ENCODE data around the gene RMND5B. TPM values are rescaled to one million over a fixed set of nuclear protein-coding genes. Genes with fewer than 3 reads are reported as not detected.

Gene RMND5B
- total and polyA plus RNA-seq, 4 donors: 24.4 to 46.1 (median 36.1) TPM

- no peak overlapping the region for H3K9ac ChIP-seq (ENCODE audit: insufficient read depth in 1 of 2, low read length in 2 of 2)
- H3K27ac ChIP-seq (ENCODE audit: low read depth in 1 of 2, low read length in 1 of 2): no peak overlapping the region
- no peaks in the 10 kb centered on the region for H3K36me3 ChIP-seq (ENCODE audit: control insufficient read depth in 4 of 4, insufficient read depth in 4 of 4, low read length in 4 of 4)
- peaks cover 0 to 2% (median 0%) of the 10 kb centered on the region in 4 donors for H3K9me3 ChIP-seq (ENCODE audit: control insufficient read depth in 4 of 4, insufficient read depth in 3 of 4, low read length in 3 of 4)
- H3K4me1 ChIP-seq (ENCODE audit: control insufficient read depth in 5 of 5, insufficient read depth in 5 of 5, low read length in 5 of 5): peaks cover 0 to 6% (median 0%) of the 10 kb centered on the region in 5 donors
- peaks cover 0 to 20% (median 6%) of the 10 kb centered on the region in 3 donors for H3K27me3 ChIP-seq (ENCODE audit: control insufficient read depth in 3 of 3, insufficient read depth in 3 of 3, low read length in 2 of 3)
- DNase-seq (peak; percentile 75 to 84 (median 76)), ATAC-seq (ENCODE audit: insufficient read depth, low FRiP score) (peak; percentile 98)
- H3K4me3 ChIP-seq: no peak overlapping the region
- TF ChIP-seq CTCF (IDR thresholded peaks at IDR 0.05; ENCODE audit: control extremely low read depth, extremely low read depth): peak; percentile 99
- 12% methylated on average over 33 of the region's 33 CpGs for WGBS, 2 donors
Observed at GRCh38 chr5:178163772-178164735, 33.2 kb downstream of the RMND5B start.

- no peak for TF ChIP-seq CTCF (IDR thresholded peaks at IDR 0.05; ENCODE audit: control extremely low read depth, extremely low read depth)
- H3K27ac ChIP-seq (ENCODE audit: low read depth in 1 of 2, low read length in 1 of 2): no peak overlapping the region
- no peak overlapping the region for H3K9ac ChIP-seq (ENCODE audit: insufficient read depth in 1 of 2, low read length in 2 of 2)
- ATAC-seq (ENCODE audit: insufficient read depth, low FRiP score): no peak
- DNase-seq: no peak
- peaks cover 0 to 2% (median 0%) of the 10 kb centered on the region in 4 donors for H3K9me3 ChIP-seq (ENCODE audit: control insufficient read depth in 4 of 4, insufficient read depth in 3 of 4, low read length in 3 of 4)
- H3K27me3 ChIP-seq (ENCODE audit: control insufficient read depth in 3 of 3, insufficient read depth in 3 of 3, low read length in 2 of 3): peaks cover 0 to 20% (median 7%) of the 10 kb centered on the region in 3 donors
- 39 to 58% methylated on average over 38 of the region's 38 CpGs for WGBS, 2 donors
- H3K4me3 ChIP-seq: no peak overlapping the region
- H3K4me1 ChIP-seq (ENCODE audit: control insufficient read depth in 5 of 5, insufficient read depth in 5 of 5, low read length in 5 of 5): peaks cover 0 to 6% (median 0%) of the 10 kb centered on the region in 5 donors
- no peaks in the 10 kb centered on the region for H3K36me3 ChIP-seq (ENCODE audit: control insufficient read depth in 4 of 4, insufficient read depth in 4 of 4, low read length in 4 of 4)
Observed at GRCh38 chr5:178165581-178165980, 34.8 kb downstream of the RMND5B start.

- DNase-seq (no peak), ATAC-seq (ENCODE audit: insufficient read depth, low FRiP score) (no peak)
- no peak overlapping the region for H3K27ac ChIP-seq (ENCODE audit: low read depth in 1 of 2, low read length in 1 of 2)
- H3K9ac ChIP-seq (ENCODE audit: insufficient read depth in 1 of 2, low read length in 2 of 2): no peak overlapping the region
- WGBS, 2 donors: 85 to 95% methylated on average over 2 of the region's 2 CpGs
- H3K4me3 ChIP-seq: no peak overlapping the region
- peaks cover 0 to 8% (median 4%) of the 10 kb centered on the region in 3 donors for H3K27me3 ChIP-seq (ENCODE audit: control insufficient read depth in 3 of 3, insufficient read depth in 3 of 3, low read length in 2 of 3)
- TF ChIP-seq CTCF (IDR thresholded peaks at IDR 0.05; ENCODE audit: control extremely low read depth, extremely low read depth): no peak
- no peaks in the 10 kb centered on the region for H3K4me1 ChIP-seq (ENCODE audit: control insufficient read depth in 5 of 5, insufficient read depth in 5 of 5, low read length in 5 of 5)
- H3K36me3 ChIP-seq (ENCODE audit: control insufficient read depth in 4 of 4, insufficient read depth in 4 of 4, low read length in 4 of 4): no peaks in the 10 kb centered on the region
- no peaks in the 10 kb centered on the region for H3K9me3 ChIP-seq (ENCODE audit: control insufficient read depth in 4 of 4, insufficient read depth in 3 of 4, low read length in 3 of 4)
Observed at GRCh38 chr5:178170455-178170854, 39.6 kb downstream of the RMND5B start.

All from lung (tissue), 12 donors.